Upper lobe of left lung (tissue), 6 donors: ENCODE results near the gene LLCFC1. TPM values are rescaled to one million over a fixed set of nuclear protein-coding genes. Genes with fewer than 3 reads are reported as not detected.
A peak's percentile ranks its signal among the peaks of the same experiment; 100 is the strongest.

Experiments
- ATAC-seq, 2 donors: fragments of 200-7000 bp; cut with Tn5 transposase; one replicate each; pipeline ENCODE4 v1.9.1; 2022; ENCODE audit warnings: mild to moderate bottlenecking in 2 of 2, moderate library complexity in 2 of 2; ENCODE audit not compliant: low FRiP score in 2 of 2
- DNase-seq, 2 donors: peaks; one replicate each; pipeline ENCODE4 v3.0.0-alpha.2; 2019 to 2020
- H3K27ac ChIP-seq, 4 donors: fragments of 200-600 bp; sonication (generic); one replicate each; pipeline ENCODE4 v1.5.1; 2016 to 2019
- H3K27me3 ChIP-seq, 4 donors: fragments of 200-600 bp; sonication (generic); one replicate each; pipeline ENCODE4 v1.5.1; 2017 to 2019
- H3K36me3 ChIP-seq, 4 donors: fragments of 200-600 bp; sonication (generic); one replicate each; pipeline ENCODE4 v1.5.1; 2016 to 2019
- H3K4me1 ChIP-seq, 4 donors: fragments of 200-600 bp; sonication (generic); one replicate each; pipeline ENCODE4 v1.5.1; 2018 to 2019
- H3K4me3 ChIP-seq, 4 donors: fragments of 200-600 bp; sonication (generic); one replicate each; pipeline ENCODE4 v1.5.1; 2017 to 2019; ENCODE audit warnings: mild to moderate bottlenecking in 2 of 4, moderate library complexity in 1 of 4
- H3K9me3 ChIP-seq, 4 donors: fragments of 200-600 bp; sonication (generic); one replicate each; pipeline ENCODE4 v1.5.1; 2018 to 2019
- CTCF ChIP-seq, 6 experiments: fragments of 450-650 bp in 4 of 6; fragments of 200-600 bp in 2 of 6; sonication (generic) in 2 of 6; IDR thresholded peaks; one replicate each; pipeline ENCODE4 v1.5.1; 2016 to 2019; ENCODE audit warnings: antibody characterized with exemption in 6 of 6
- EP300 ChIP-seq, 4 donors: sonication (generic); formaldehyde crosslinking; IDR thresholded peaks; one replicate each; pipeline ENCODE4 v1.5.1; 2017; ENCODE audit warnings: antibody characterized with exemption in 4 of 4, control low read depth in 2 of 4
- POLR2A ChIP-seq, 4 donors: fragments of 450-650 bp; IDR thresholded peaks; one replicate each; pipeline ENCODE4 v1.5.1; 2016 to 2017; ENCODE audit warnings: antibody characterized with exemption in 4 of 4, mild to moderate bottlenecking in 2 of 4
- POLR2AphosphoS5 ChIP-seq, 2 donors: sonication (generic); formaldehyde crosslinking; IDR thresholded peaks; one replicate each; pipeline ENCODE4 v1.5.1; 2017; ENCODE audit warnings: antibody characterized with exemption in 2 of 2
- WGBS, 2 donors: methylation state at CpG; one replicate each; pipeline ENCODE4 v1.1.5; 2017 to 2018; 5-methylcytosine and 5-hydroxymethylcytosine counted together
- total RNA-seq, 6 donors: library from RNA; depleted of rRNA in 4 of 6; stranded (reverse); fragments of >200 nt in 4 of 6; gene quantifications; one replicate each; pipeline versions ENCODE4 v1.1.0 to v1.2.1, GENCODE V29; 2016 to 2021
- donor health status: DM: no; HTN: no; CAD: no; lungs with moderate emphysema.
- donor health status: DM: no; HTN: yes; CAD: no; lungs with severe emphysema.

The LLCFC1 gene
- total RNA-seq, 6 donors from 2014 or later = not detected

- Histone ChIP-seq H3K4me3 (no peak overlapping the region), H3K27me3 (no peaks in the 10 kb centered on the region), H3K27ac (no peak overlapping the region), H3K9me3 (no peaks in the 10 kb centered on the region), H3K4me1 (no peaks in the 10 kb centered on the region), H3K36me3 (no peaks in the 10 kb centered on the region)
- no peak for ATAC-seq
- DNase-seq = no peak
- TF ChIP-seq POLR2AphosphoS5 (IDR thresholded peaks at IDR 0.05) (no peak), POLR2A (IDR thresholded peaks at IDR 0.05) (no peak), CTCF (IDR thresholded peaks at IDR 0.05) (no peak), EP300 (IDR thresholded peaks at IDR 0.05) (no peak)
- 57 to 63% methylated on average over 1 of the region's 1 CpG for WGBS, 2 donors
Observed at GRCh38 chr7:142962991-142963390, 23.7 kb downstream of the LLCFC1 start.

- H3K27ac ChIP-seq = no peak overlapping the region
- DNase-seq = no peak
- 88 to 98% methylated on average over 2 of the region's 2 CpGs for WGBS, 2 donors
- no peaks in the 10 kb centered on the region for H3K9me3 ChIP-seq
- no peak for TF ChIP-seq EP300 (IDR thresholded peaks at IDR 0.05)
- no peaks in the 10 kb centered on the region for H3K4me1 ChIP-seq
- ATAC-seq = no peak
- no peaks in the 10 kb centered on the region for H3K36me3 ChIP-seq
- no peaks in the 10 kb centered on the region for H3K27me3 ChIP-seq
- H3K4me3 ChIP-seq = no peak overlapping the region
Observed at GRCh38 chr7:142963993-142964392, 24.7 kb downstream of the LLCFC1 start.

- WGBS, 2 donors = 85% methylated on average over 6 of the region's 6 CpGs
- ATAC-seq (no peak), DNase-seq (no peak)
- H3K4me1 ChIP-seq = no peaks in the 10 kb centered on the region
- H3K27ac ChIP-seq = no peak overlapping the region
- H3K36me3 ChIP-seq = no peaks in the 10 kb centered on the region
- no peak for TF ChIP-seq POLR2A (IDR thresholded peaks at IDR 0.05)
- TF ChIP-seq EP300 (IDR thresholded peaks at IDR 0.05) = no peak
- TF ChIP-seq CTCF (IDR thresholded peaks at IDR 0.05) = no peak
- no peak for TF ChIP-seq POLR2AphosphoS5 (IDR thresholded peaks at IDR 0.05)
- H3K27me3 ChIP-seq = no peaks in the 10 kb centered on the region
- H3K4me3 ChIP-seq = no peak overlapping the region
- no peaks in the 10 kb centered on the region for H3K9me3 ChIP-seq
Observed at GRCh38 chr7:142964502-142965246, 25.4 kb downstream of the LLCFC1 start.

GRCh38 chr7:142968229-142968628 is 28.9 kb downstream of the LLCFC1 start:
- no peak overlapping the region for H3K4me3 ChIP-seq
- TF ChIP-seq CTCF (IDR thresholded peaks at IDR 0.05) (no peak), EP300 (IDR thresholded peaks at IDR 0.05) (no peak), POLR2A (IDR thresholded peaks at IDR 0.05) (no peak), POLR2AphosphoS5 (IDR thresholded peaks at IDR 0.05) (no peak)
- H3K4me1 ChIP-seq = no peaks in the 10 kb centered on the region
- no peaks in the 10 kb centered on the region for H3K9me3 ChIP-seq
- no peak for DNase-seq
- H3K36me3 ChIP-seq = no peaks in the 10 kb centered on the region
- H3K27ac ChIP-seq = no peak overlapping the region
- no peaks in the 10 kb centered on the region for H3K27me3 ChIP-seq
- no peak for ATAC-seq
- 60 to 76% methylated on average over 4 of the region's 4 CpGs for WGBS, 2 donors

- Histone ChIP-seq H3K4me1 (no peaks in the 10 kb centered on the region), H3K36me3 (no peaks in the 10 kb centered on the region), H3K9me3 (no peaks in the 10 kb centered on the region), H3K4me3 (no peak overlapping the region), H3K27me3 (no peaks in the 10 kb centered on the region), H3K27ac (no peak overlapping the region)
- DNase-seq = no peak
- WGBS, 2 donors = 49 to 52% methylated on average over 4 of the region's 4 CpGs
- no peak for TF ChIP-seq CTCF (IDR thresholded peaks at IDR 0.05)
- no peak for TF ChIP-seq EP300 (IDR thresholded peaks at IDR 0.05)
- ATAC-seq = peak in 1 of 2 donors; percentile 28
Observed at GRCh38 chr7:142969183-142969582, 29.9 kb downstream of the LLCFC1 start.
